Stomach (tissue), 9 donors: ENCODE measurements around the gene WDR37. TPM values are rescaled to one million over a fixed set of nuclear protein-coding genes. Genes with fewer than 3 reads are reported as not detected.

Source experiments
- DNase-seq, 2 donors: peaks; one replicate each; pipeline versions ENCODE4 v3.0.0 to v3.0.0-alpha.2; 2013 to 2019
- H3K27ac ChIP-seq, 5 donors: fragments of 200-600 bp in 4 of 5; sonication (generic) in 4 of 5; one replicate each; pipeline ENCODE4 v1.5.1; 2013 to 2019; ENCODE audit warnings: mild to moderate bottlenecking in 1 of 5, moderate library complexity in 1 of 5
- H3K27me3 ChIP-seq, 3 donors: fragments of 200-600 bp; sonication (generic); one replicate each; pipeline ENCODE4 v1.5.1; 2017 to 2019; ENCODE audit warnings: mixed run types in 1 of 3
- H3K36me3 ChIP-seq, 4 donors: fragments of 200-600 bp; sonication (generic); 1 replicate in 3 of 4; 2 replicates in 1 of 4; pipeline ENCODE4 v1.5.1; 2016 to 2019
- H3K4me1 ChIP-seq, 4 donors: fragments of 200-600 bp; sonication (generic); one replicate each; pipeline ENCODE4 v1.5.1; 2016 to 2019
- H3K4me3 ChIP-seq, 4 donors: fragments of 200-600 bp; sonication (generic) in 3 of 4; one replicate each; pipeline ENCODE4 v1.5.1; 2016 to 2019; ENCODE audit warnings: mild to moderate bottlenecking in 1 of 4
- H3K9me3 ChIP-seq, 4 donors: fragments of 200-600 bp; sonication (generic); one replicate each; pipeline ENCODE4 v1.5.1; 2016 to 2019
- CTCF ChIP-seq, 7 experiments: fragments of 450-650 bp in 4 of 7; fragments of 200-600 bp in 3 of 7; sonication (generic) in 3 of 7; IDR thresholded peaks; one replicate each; pipeline ENCODE4 v1.5.1; 2016 to 2019; ENCODE audit warnings: antibody characterized with exemption in 7 of 7, control low read depth in 2 of 7, mild to moderate bottlenecking in 1 of 7
- EP300 ChIP-seq: sonication (generic); formaldehyde crosslinking; IDR thresholded peaks from one replicate; pipeline ENCODE4 v1.6.1; 2017; ENCODE audit warnings: antibody characterized with exemption
- POLR2A ChIP-seq, 4 donors: fragments of 450-650 bp; IDR thresholded peaks; one replicate each; pipeline ENCODE4 v1.6.1; 2016; ENCODE audit warnings: antibody characterized with exemption in 4 of 4, control low read depth in 2 of 4, mild to moderate bottlenecking in 1 of 4, moderate library complexity in 1 of 4
- POLR2AphosphoS5 ChIP-seq, 3 donors: sonication (generic); formaldehyde crosslinking; IDR thresholded peaks; one replicate each; pipeline ENCODE4 v1.6.1; 2016; ENCODE audit warnings: antibody characterized with exemption in 3 of 3
- WGBS, 5 donors: extraction: QIAGEN DNeasy Blood & Tissue Kit in 3 of 5; methylation state at CpG; one replicate each; pipeline versions ENCODE4 v1.1.5 to v1.1.7; 2013 to 2018; 5-methylcytosine and 5-hydroxymethylcytosine counted together
- intact Hi-C: fragments of 100-400 bp; cut with DNase I; formaldehyde crosslinking; loops from one replicate; pipeline ENCODE4 v1.15.1; 2023; ENCODE audit warnings: low total_unique reads
- polyA plus RNA-seq, 3 donors: library from polyadenylated mRNA; stranded (reverse); fragments of 200-250 nt; gene quantifications; one replicate each; pipeline ENCODE4 v1.2.3, GENCODE V29; 2013
- total RNA-seq, 5 donors: library from RNA; depleted of rRNA; stranded (reverse); fragments of >200 nt; gene quantifications; one replicate each; pipeline versions ENCODE4 v1.1.0 to v1.2.3, GENCODE V29; 2014 to 2016
- donor health status: healthy with polysubstance abuse.
- donor health status: Bipolar disorder and iron deficiency.
- donor health status: healthy.

WDR37 gene
- total and polyA plus RNA-seq, 8 donors = 5.3 to 165 (median 12.6) TPM

- TF ChIP-seq POLR2AphosphoS5 (IDR thresholded peaks at IDR 0.05) = no peak
- no peak for TF ChIP-seq CTCF (IDR thresholded peaks at IDR 0.05)
- no peak for TF ChIP-seq EP300
- TF ChIP-seq POLR2A (IDR thresholded peaks at IDR 0.05) = no peak
- H3K36me3 ChIP-seq = no peaks in the 10 kb centered on the region
- H3K27ac ChIP-seq = no peak overlapping the region
- DNase-seq = no peak
- no peak overlapping the region for H3K4me3 ChIP-seq
- intact Hi-C loops = no loop called here
- H3K9me3 ChIP-seq = no peaks in the 10 kb centered on the region
- WGBS, 5 donors = 74 to 86% (median 81%) methylated on average over 15 to 23 of the region's 23 CpGs
- H3K4me1 ChIP-seq = no peaks in the 10 kb centered on the region
- peaks cover 0 to 31% (median 4%) of the 10 kb centered on the region in 3 donors for H3K27me3 ChIP-seq
These were observed 113.2 kb downstream of the WDR37 start for GRCh38 chr10:1169186-1169885.

GRCh38 chr10:1169981-1170866, 114.0 kb downstream of the WDR37 start:
- H3K27me3 ChIP-seq = peaks cover 0 to 31% (median 4%) of the 10 kb centered on the region in 3 donors
- H3K4me3 ChIP-seq = no peak overlapping the region
- H3K4me1 ChIP-seq = no peaks in the 10 kb centered on the region
- no peaks in the 10 kb centered on the region for H3K9me3 ChIP-seq
- no peak overlapping the region for H3K27ac ChIP-seq
- no peaks in the 10 kb centered on the region for H3K36me3 ChIP-seq
- DNase-seq = no peak
- WGBS, 5 donors = 59 to 68% (median 67%) methylated on average over 22 of the region's 22 CpGs
- intact Hi-C loops = no loop called here
- no peak for TF ChIP-seq CTCF (IDR thresholded peaks at IDR 0.05)
- no peak for TF ChIP-seq POLR2AphosphoS5 (IDR thresholded peaks at IDR 0.05)

GRCh38 chr10:1170867-1171180, 114.6 kb downstream of the WDR37 start:
- no peaks in the 10 kb centered on the region for H3K4me1 ChIP-seq
- WGBS, 5 donors = 86 to 93% (median 92%) methylated on average over 11 to 13 of the region's 13 CpGs
- TF ChIP-seq EP300 (no peak), CTCF (IDR thresholded peaks at IDR 0.05) (no peak), POLR2AphosphoS5 (IDR thresholded peaks at IDR 0.05) (no peak), POLR2A (IDR thresholded peaks at IDR 0.05) (no peak)
- H3K27me3 ChIP-seq = peaks cover 0 to 31% (median 4%) of the 10 kb centered on the region in 3 donors
- DNase-seq = no peak
- H3K9me3 ChIP-seq = no peaks in the 10 kb centered on the region
- intact Hi-C loops = no loop called here
- no peak overlapping the region for H3K4me3 ChIP-seq
- H3K36me3 ChIP-seq = no peaks in the 10 kb centered on the region
- no peak overlapping the region for H3K27ac ChIP-seq

- DNase-seq = no peak
- H3K27ac ChIP-seq = no peak overlapping the region
- H3K36me3 ChIP-seq = no peaks in the 10 kb centered on the region
- no peak overlapping the region for H3K4me3 ChIP-seq
- no peaks in the 10 kb centered on the region for H3K4me1 ChIP-seq
- peaks cover 0 to 27% (median 4%) of the 10 kb centered on the region in 3 donors for H3K27me3 ChIP-seq
- no peaks in the 10 kb centered on the region for H3K9me3 ChIP-seq
- 84 to 88% (median 87%) methylated on average over 3 to 4 of the region's 4 CpGs for WGBS, 5 donors
- intact Hi-C loops = no loop called here
- TF ChIP-seq POLR2AphosphoS5 (IDR thresholded peaks at IDR 0.05) = no peak
- TF ChIP-seq EP300 = no peak
- TF ChIP-seq POLR2A (IDR thresholded peaks at IDR 0.05) = no peak
- no peak for TF ChIP-seq CTCF (IDR thresholded peaks at IDR 0.05)
These were observed 115.0 kb downstream of the WDR37 start for GRCh38 chr10:1171182-1171581.
